Epithelial cell of umbilical artery (primary cell): ENCODE data around the gene LMNTD1. TPM values are rescaled to one million over a fixed set of nuclear protein-coding genes. Genes with fewer than 3 reads are reported as not detected.

Experiments used
- total RNA-seq: library from RNA; depleted of rRNA; stranded (reverse); fragments of >200 nt; gene quantifications from 2 replicates; pipeline ENCODE4 v1.2.3, GENCODE V29; 2014

LMNTD1 gene
- total RNA-seq, result not detected in 2 replicates

GRCh38 chr12:25553098-25553497 is at the start of gene LMNTD1:
TSS of gene LMNTD1 (minus strand) at chr12:25553283. CDS start at chr12:25552959, 324 bp downstream.

